ENCODE measurements around the gene NUTF2. TPM values are rescaled to one million over a fixed set of nuclear protein-coding genes. Genes with fewer than 3 reads are reported as not detected.

NUTF2 gene
- total RNA-seq, 4 donors from 2014 or later = 90.0 to 194 (median 113) TPM

GRCh38 chr16:67853670-67854069 lies 6.9 kb downstream of the NUTF2 start:
- no peaks in the 10 kb centered on the region for H3K9me3 ChIP-seq
- H3K27ac ChIP-seq = no peak overlapping the region
- no peaks in the 10 kb centered on the region for H3K36me3 ChIP-seq
- TF ChIP-seq CTCF (IDR thresholded peaks at IDR 0.05) = no peak
- no peak for TF ChIP-seq EP300 (IDR thresholded peaks at IDR 0.05)
- no peak for TF ChIP-seq POLR2AphosphoS5 (IDR thresholded peaks at IDR 0.05)
- no peak for TF ChIP-seq POLR2A (IDR thresholded peaks at IDR 0.05)
- no peak for ATAC-seq
- no peaks in the 10 kb centered on the region for H3K27me3 ChIP-seq
- peaks cover 0 to 66% (median 19%) of the 10 kb centered on the region in 3 donors for H3K4me1 ChIP-seq
- 88% methylated on average over 1 of the region's 3 CpGs; no CpG with 5 or more reads in 1 of the 2 donors for WGBS, 2 donors (ENCODE audit: low coverage in 1 of 2)
- H3K4me3 ChIP-seq = no peak overlapping the region

- Histone ChIP-seq H3K4me3 (no peak overlapping the region), H3K9me3 (no peaks in the 10 kb centered on the region), H3K27me3 (no peaks in the 10 kb centered on the region), H3K36me3 (peaks cover 0 to 5% of the 10 kb centered on the region in 2 donors), H3K4me1 (peaks cover 0 to 57% (median 18%) of the 10 kb centered on the region in 3 donors), H3K27ac (peak overlapping the region in 1 of 4 donors; percentile 19)
- WGBS, 2 donors (ENCODE audit: low coverage in 1 of 2) = 77 to 89% methylated on average over 4 to 5 of the region's 10 CpGs
- TF ChIP-seq CTCF (IDR thresholded peaks at IDR 0.05) (no peak), EP300 (IDR thresholded peaks at IDR 0.05) (no peak), POLR2A (IDR thresholded peaks at IDR 0.05) (no peak), POLR2AphosphoS5 (IDR thresholded peaks at IDR 0.05) (no peak)
- ATAC-seq = no peak
Measured at GRCh38 chr16:67855789-67856188, 9.1 kb downstream of the NUTF2 start.

GRCh38 chr16:67856927-67857546 lies 10.3 kb downstream of the NUTF2 start:
- no peaks in the 10 kb centered on the region for H3K27me3 ChIP-seq

GRCh38 chr16:67857547-67858233 lies 11.0 kb downstream of the NUTF2 start:
- H3K27me3 ChIP-seq = no peaks in the 10 kb centered on the region
- TF ChIP-seq CTCF (IDR thresholded peaks at IDR 0.05) (no peak), POLR2AphosphoS5 (IDR thresholded peaks at IDR 0.05) (peak; percentile 61)
- H3K27ac ChIP-seq = peak overlapping the region in 3 of 4 donors; percentile 56 to 84 (median 75)
- peaks cover 0 to 9% of the 10 kb centered on the region in 2 donors for H3K36me3 ChIP-seq
- peak; percentile 94 for ATAC-seq
- WGBS, 2 donors (ENCODE audit: low coverage in 1 of 2) = 19 to 31% methylated on average over 3 of the region's 3 CpGs
- no peak overlapping the region for H3K4me3 ChIP-seq
- H3K9me3 ChIP-seq = no peaks in the 10 kb centered on the region
- peaks cover 0 to 72% (median 34%) of the 10 kb centered on the region in 3 donors for H3K4me1 ChIP-seq

More at GRCh38 chr16:67856927-67857546, 10.3 kb downstream of the NUTF2 start:
- H3K4me1 ChIP-seq = peaks cover 0 to 65% (median 30%) of the 10 kb centered on the region in 3 donors
- no peaks in the 10 kb centered on the region for H3K9me3 ChIP-seq
- WGBS, 2 donors (ENCODE audit: low coverage in 1 of 2) = 76 to 85% methylated on average over 4 to 5 of the region's 5 CpGs
- peak overlapping the region in 3 of 4 donors; percentile 56 to 84 (median 75) for H3K27ac ChIP-seq
- no peak for ATAC-seq
- peaks cover 0 to 9% of the 10 kb centered on the region in 2 donors for H3K36me3 ChIP-seq
- no peak for TF ChIP-seq CTCF (IDR thresholded peaks at IDR 0.05)
- H3K4me3 ChIP-seq = no peak overlapping the region

GRCh38 chr16:67858500-67858899 lies 11.8 kb downstream of the NUTF2 start:
- Histone ChIP-seq H3K4me1 (peaks cover 0 to 80% (median 38%) of the 10 kb centered on the region in 3 donors), H3K9me3 (no peaks in the 10 kb centered on the region), H3K27me3 (no peaks in the 10 kb centered on the region), H3K27ac (peak overlapping the region; percentile 22 to 84 (median 66)), H3K4me3 (no peak overlapping the region), H3K36me3 (peaks cover 0 to 9% of the 10 kb centered on the region in 2 donors)
- WGBS, 2 donors (ENCODE audit: low coverage in 1 of 2) = 57 to 76% methylated on average over 3 to 4 of the region's 4 CpGs
- TF ChIP-seq EP300 (IDR thresholded peaks at IDR 0.05) (no peak), CTCF (IDR thresholded peaks at IDR 0.05) (no peak)
- ATAC-seq = no peak
